ENCODE measurements around the gene KCNS3.

Gene KCNS3, protein sequence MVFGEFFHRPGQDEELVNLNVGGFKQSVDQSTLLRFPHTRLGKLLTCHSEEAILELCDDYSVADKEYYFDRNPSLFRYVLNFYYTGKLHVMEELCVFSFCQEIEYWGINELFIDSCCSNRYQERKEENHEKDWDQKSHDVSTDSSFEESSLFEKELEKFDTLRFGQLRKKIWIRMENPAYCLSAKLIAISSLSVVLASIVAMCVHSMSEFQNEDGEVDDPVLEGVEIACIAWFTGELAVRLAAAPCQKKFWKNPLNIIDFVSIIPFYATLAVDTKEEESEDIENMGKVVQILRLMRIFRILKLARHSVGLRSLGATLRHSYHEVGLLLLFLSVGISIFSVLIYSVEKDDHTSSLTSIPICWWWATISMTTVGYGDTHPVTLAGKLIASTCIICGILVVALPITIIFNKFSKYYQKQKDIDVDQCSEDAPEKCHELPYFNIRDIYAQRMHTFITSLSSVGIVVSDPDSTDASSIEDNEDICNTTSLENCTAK

GRCh38 chr2:17878281-17879136 is at the start of gene KCNS3:
TSS of gene KCNS3 (plus strand) at chr2:17878667. CDS start at chr2:17931009, 52,342 bp downstream.
- no peak for DNase-seq

- DNase-seq: no peak
Measured at GRCh38 chr2:17830053-17831034, 48.1 kb upstream of the KCNS3 start.

GRCh38 chr2:17835516-17835915 is 43.0 kb upstream of the KCNS3 start:
- DNase-seq: no peak

- DNase-seq: no peak
Measured at GRCh38 chr2:17839959-17840358, 38.5 kb upstream of the KCNS3 start.

DNA sequence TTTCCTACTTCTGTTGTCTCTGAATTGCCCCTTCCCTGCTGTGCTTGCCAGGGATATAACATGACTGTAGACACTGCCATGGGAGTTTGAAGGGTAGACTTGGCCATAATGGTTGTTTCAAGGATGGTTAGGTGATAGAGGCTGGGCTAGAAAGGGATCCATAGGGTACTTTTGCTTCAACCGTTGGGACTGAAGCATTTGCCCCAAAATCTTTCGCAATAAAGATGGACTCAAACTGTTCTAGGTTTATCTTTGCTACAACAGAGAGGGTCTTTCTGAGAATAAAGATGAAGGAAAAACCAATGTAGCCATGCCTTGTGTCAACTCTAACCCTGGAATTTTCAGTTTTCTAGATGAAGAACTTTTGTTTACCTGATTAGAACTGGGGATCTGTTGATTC is 35.0 kb upstream of the KCNS3 start:
- DNase-seq: no peak

GRCh38 chr2:17845806-17846205 is 32.7 kb upstream of the KCNS3 start:
- no peak for DNase-seq

DNA sequence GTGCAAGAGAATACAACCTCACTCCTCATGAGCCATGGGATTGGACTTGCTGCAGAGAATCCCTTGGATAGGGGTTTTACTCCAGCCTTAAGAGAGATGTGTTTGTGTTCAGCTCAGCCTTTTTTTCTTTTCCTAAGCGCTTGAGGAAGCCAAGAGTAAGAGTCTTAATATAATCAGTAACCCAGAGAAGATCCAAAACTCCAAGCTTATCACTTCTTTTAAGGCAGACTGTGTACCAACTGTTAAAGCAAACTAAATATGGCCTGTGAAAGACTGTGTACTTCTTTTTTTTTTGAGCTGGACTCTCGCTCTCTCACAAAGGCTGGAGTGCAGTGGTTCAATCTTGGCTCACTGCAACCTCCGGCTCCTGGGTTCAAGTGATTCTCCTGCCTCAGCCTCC is 31.8 kb upstream of the KCNS3 start:
- no peak for DNase-seq

DNA sequence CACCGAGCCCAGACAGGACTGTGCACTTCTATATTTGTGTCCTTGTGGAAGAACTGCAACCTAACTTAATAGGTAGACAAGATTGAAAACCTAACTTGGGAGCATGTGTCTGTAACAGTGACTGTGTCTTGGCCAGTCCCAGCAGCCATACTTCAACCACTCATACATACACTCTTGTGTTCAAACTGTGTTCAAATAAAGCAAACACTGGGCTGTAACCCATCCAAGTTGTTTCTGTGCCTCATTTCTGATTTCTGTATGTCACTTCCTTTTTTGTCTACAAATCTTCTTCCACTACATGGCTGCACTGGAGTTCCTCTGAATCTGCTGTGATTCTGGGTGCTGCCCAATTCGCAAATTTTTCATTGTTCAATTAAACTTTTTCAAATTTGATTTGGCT is 31.2 kb upstream of the KCNS3 start:
- no peak for DNase-seq

- DNase-seq: no peak
Measured at GRCh38 chr2:17849275-17849674, 29.2 kb upstream of the KCNS3 start.

- DNase-seq: no peak
Measured at GRCh38 chr2:17850151-17850550, 28.3 kb upstream of the KCNS3 start.

GRCh38 chr2:17851731-17852585 is 26.5 kb upstream of the KCNS3 start:
- DNase-seq: no peak

- no peak for DNase-seq
Measured at GRCh38 chr2:17853799-17854198, 24.7 kb upstream of the KCNS3 start.

DNA sequence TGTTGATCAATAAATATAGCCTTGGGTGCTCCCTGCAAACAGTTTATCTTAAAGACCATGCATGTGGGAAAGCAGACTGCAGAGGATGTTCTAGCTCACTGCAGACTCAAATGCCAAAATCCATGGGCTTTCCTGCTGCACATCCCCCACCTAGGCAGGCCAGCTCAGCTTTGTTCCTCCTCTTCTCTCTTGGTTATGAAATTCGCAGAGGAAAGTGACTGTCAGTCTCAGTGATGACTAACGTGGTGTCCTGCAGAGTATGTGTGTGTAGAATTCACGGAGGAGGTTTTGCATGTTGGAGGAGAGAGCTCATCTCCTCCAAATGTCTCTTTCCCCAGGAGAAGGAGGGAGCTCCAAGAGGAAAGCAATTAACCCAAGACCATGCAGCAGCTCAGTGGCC is 21.4 kb upstream of the KCNS3 start:
- no peak for DNase-seq

DNA sequence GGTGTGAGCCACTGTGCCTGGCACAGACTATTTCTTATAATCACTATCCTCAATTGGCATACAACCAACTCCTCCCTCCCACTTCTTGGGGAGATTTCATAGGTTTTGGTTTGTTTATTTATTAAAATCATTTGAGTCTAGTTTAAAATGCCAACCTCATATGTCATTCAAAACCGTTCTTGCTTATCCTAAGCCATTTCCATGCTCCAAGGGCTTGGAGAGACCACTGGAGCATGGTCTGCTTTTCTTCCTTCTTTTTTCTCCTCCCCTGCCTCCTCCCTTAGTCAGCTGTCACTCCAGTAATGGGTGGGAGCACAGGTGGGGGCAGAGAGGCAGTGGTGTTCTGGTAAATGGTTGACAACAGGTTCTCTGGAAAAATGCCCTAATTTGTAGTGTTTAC is 20.4 kb upstream of the KCNS3 start:
- no peak for DNase-seq

DNA sequence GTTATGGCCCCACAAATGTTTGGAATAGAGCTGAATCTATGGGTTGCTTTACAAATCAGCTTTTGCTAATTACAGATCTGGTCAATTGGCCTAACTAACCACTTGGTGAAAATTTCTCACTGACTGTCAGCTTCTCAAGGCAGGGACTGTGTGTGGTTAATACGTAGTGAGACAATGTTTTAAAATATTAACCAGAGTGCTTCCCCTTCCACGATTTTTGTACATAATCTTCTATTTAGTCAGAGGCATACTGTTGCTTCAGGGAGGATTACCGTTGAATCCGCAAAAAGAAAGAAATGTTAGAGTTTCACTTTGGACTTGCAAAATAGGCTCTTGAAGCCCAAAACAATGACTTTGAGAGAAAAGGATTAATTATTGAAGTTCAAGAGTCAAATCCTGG is 14.9 kb upstream of the KCNS3 start:
- DNase-seq: no peak

DNA sequence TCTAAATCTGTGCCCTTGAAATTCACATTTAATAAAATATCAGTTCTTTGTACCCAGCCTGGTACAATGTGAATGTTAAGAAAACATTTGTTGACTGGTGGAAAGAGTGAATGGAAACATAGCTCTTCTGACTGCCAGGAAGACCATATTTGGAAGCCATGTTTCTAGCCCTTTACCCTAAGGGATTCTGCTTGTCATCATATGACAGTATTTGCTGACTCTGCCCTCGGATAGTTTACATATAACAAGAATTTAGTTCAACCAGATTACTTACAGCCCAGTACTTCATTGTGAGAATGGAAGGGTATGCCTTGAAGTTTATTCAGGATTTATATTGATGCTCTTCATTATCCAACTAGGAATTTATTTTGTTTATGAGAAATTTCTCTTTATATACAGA is 13.8 kb upstream of the KCNS3 start:
- no peak for DNase-seq

GRCh38 chr2:17867133-17867532 is 11.3 kb upstream of the KCNS3 start:
- no peak for DNase-seq

- no peak for DNase-seq
Measured at GRCh38 chr2:17869128-17869527, 9.3 kb upstream of the KCNS3 start.

- DNase-seq: no peak
Measured at GRCh38 chr2:17871639-17872038, 6.8 kb upstream of the KCNS3 start.

DNA sequence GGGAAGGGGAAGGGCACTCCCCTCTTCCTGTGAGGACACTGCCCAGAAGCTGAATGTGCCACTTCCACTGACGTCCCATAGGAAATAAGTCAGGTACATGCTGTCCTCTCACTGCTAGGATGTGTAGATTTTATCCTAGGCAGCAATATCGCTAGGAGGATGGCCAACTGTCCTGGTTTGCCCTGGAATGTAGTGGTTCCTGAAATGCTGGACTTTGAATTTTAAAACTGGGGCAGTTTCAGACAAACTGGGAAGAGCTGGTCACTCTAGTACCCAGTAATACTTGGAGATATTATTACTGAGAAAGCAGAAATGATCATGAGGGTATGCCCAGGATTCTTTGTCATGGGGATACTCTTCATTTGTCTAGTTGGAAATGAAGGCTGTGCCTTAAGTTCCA is 5.4 kb upstream of the KCNS3 start:
- no peak for DNase-seq

- no peak for DNase-seq
Measured at GRCh38 chr2:17876590-17876989, 1.9 kb upstream of the KCNS3 start.

GRCh38 chr2:17877811-17878280 is 621 bp upstream of the KCNS3 start:
- DNase-seq: no peak

Data from cortex of kidney (tissue), 1 donor.